MCF 10A (cell line): ENCODE results near the gene H2BK1. TPM values are rescaled to one million over a fixed set of nuclear protein-coding genes. Genes with fewer than 3 reads are reported as not detected.

ENCODE experiments used
- BruUV-seq: library from RNA; stranded (reverse); fragments of 400-500 nt; replicated peaks from 2 replicates; lab custom pipeline; 2021; lab: Mats Ljungman, UMichigan
- CTCF ChIA-PET: fragments of 300-600 bp; sonication (Branson Sonifier 250); formaldehyde crosslinking; extraction: SDS; loops from one replicate; lab custom pipeline; 2021; ENCODE audit warnings: antibody characterized with exemption, inconsistent platforms; lab: Yijun Ruan, JAX
- POLR2A ChIA-PET: fragments of 300-600, 350-650 bp; sonication (Branson Sonifier 250); formaldehyde crosslinking; extraction: SDS; loops from one replicate; lab custom pipeline; 2020; ENCODE audit warnings: antibody characterized with exemption, inconsistent platforms; lab: Yijun Ruan, JAX
- DNase-seq: peaks from one replicate; pipeline ENCODE4 v3.0.0-alpha.2; 2018; ENCODE audit not compliant: unreplicated experiment
- H3K27ac Mint-ChIP-seq: one replicate; pipeline ENCODE4 v1.8.0; 2022; ENCODE audit warnings: mild to moderate bottlenecking, low read depth, mixed read lengths; ENCODE audit not compliant: unreplicated experiment
- H3K27me3 Mint-ChIP-seq: one replicate; pipeline ENCODE4 v1.8.0; 2022; ENCODE audit warnings: mixed read lengths; ENCODE audit not compliant: insufficient read depth, unreplicated experiment
- H3K36me3 Mint-ChIP-seq: one replicate; pipeline ENCODE4 v1.8.0; 2022; ENCODE audit warnings: mild to moderate bottlenecking, moderate library complexity, mixed read lengths; ENCODE audit not compliant: insufficient read depth, unreplicated experiment
- H3K4me1 Mint-ChIP-seq: one replicate; pipeline ENCODE4 v1.8.0; 2022; ENCODE audit warnings: mixed read lengths; ENCODE audit not compliant: insufficient read depth, unreplicated experiment
- H3K4me3 Mint-ChIP-seq: one replicate; pipeline ENCODE4 v1.8.0; 2022; ENCODE audit warnings: mild to moderate bottlenecking, moderate library complexity, mixed read lengths; ENCODE audit not compliant: unreplicated experiment
- H3K9me3 Mint-ChIP-seq: one replicate; pipeline ENCODE4 v1.8.0; 2022; ENCODE audit warnings: mixed read lengths; ENCODE audit not compliant: unreplicated experiment
- intact Hi-C: fragments of 100-400 bp; cut with micrococcal nuclease; formaldehyde crosslinking; loops from 2 replicates; pipeline ENCODE4 v1.14.1; 2022
- total RNA-seq: library from RNA; stranded (reverse); gene quantifications from 2 replicates; pipeline ENCODE4 v1.2.3, GENCODE V29; 2022
- TF ChIP-seq, protein P1 (sequence below): fragments of 200-600 bp; IDR thresholded peaks from one replicate; pipeline ENCODE4 v1.8.0; 2022; ENCODE audit warnings: antibody characterized with exemption, mild to moderate bottlenecking; ENCODE audit not compliant: unreplicated experiment

Gene H2BK1
- total RNA-seq, 1 experiment from 2014 or later: not detected

DNA sequence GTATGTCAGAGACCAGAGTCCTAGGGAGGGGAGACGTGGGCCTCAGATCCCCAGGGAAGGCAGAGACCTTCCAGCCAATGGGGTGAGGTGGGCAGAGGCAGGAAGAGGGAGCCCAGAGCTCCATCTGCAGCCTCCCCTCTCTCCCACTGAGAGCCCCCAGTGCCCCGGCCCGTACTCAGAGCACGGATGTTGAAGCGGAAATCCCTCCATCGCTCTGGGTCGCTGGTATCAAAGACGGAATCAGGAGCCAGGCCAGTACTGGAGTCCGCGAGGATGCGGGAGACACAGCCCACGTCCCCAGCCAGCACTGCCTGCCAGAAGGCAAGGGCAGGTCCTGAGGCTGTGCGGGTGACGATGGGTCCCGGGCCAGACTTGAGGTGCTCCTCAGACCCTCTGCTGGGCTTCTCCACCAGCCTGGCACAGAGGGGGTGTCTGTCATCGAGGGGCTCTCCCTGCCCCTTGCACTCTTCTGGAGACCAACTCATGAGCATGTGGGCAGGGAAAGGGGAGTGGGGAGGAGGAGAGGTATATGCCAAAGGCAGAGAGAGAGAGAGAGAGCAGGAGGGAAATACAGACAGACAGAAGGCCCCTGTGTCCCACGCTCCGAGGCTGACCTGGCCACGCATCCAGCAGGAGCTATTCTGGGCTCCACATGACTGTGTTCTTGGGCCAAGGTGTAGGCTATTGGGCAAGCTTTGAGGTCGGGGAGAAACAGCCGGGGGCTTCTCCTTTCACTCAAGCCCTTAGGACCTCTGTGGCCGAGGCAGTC, 23.5 kb downstream of the H2BK1 start, which contains the start of gene ASB10:
ASB10 (minus strand) TSS at position 611 of the 769 bp plus-strand sequence; CDS start at position 491, 120 bp downstream.
- H3K27me3 Mint-ChIP-seq: peaks cover 50% of the 10 kb centered on the region
- no peak within 1 kb of the TSS for H3K4me3 Mint-ChIP-seq
- CTCF ChIA-PET: interaction anchor here (1.4 kb wide), 1 partner anchor 13 kb away, joined by 4 read pairs; no protein-coding TSS in a partner anchor
- BruUV-seq: no TSS peak
- no peak for DNase-seq
- POLR2A ChIA-PET: interaction anchor here (0.7 kb wide), 1 partner anchor 27 kb away, joined by 3 read pairs; no protein-coding TSS in a partner anchor
- no peaks in the 10 kb centered on the region for H3K9me3 Mint-ChIP-seq
- TF ChIP-seq, protein P1, sequence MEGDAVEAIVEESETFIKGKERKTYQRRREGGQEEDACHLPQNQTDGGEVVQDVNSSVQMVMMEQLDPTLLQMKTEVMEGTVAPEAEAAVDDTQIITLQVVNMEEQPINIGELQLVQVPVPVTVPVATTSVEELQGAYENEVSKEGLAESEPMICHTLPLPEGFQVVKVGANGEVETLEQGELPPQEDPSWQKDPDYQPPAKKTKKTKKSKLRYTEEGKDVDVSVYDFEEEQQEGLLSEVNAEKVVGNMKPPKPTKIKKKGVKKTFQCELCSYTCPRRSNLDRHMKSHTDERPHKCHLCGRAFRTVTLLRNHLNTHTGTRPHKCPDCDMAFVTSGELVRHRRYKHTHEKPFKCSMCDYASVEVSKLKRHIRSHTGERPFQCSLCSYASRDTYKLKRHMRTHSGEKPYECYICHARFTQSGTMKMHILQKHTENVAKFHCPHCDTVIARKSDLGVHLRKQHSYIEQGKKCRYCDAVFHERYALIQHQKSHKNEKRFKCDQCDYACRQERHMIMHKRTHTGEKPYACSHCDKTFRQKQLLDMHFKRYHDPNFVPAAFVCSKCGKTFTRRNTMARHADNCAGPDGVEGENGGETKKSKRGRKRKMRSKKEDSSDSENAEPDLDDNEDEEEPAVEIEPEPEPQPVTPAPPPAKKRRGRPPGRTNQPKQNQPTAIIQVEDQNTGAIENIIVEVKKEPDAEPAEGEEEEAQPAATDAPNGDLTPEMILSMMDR: no peak
- H3K36me3 Mint-ChIP-seq: peaks cover 6% of the 10 kb centered on the region
- no peak within 1 kb of the TSS for H3K27ac Mint-ChIP-seq
- no peaks in the 10 kb centered on the region for H3K4me1 Mint-ChIP-seq
- intact Hi-C loops: no loop called here

DNA sequence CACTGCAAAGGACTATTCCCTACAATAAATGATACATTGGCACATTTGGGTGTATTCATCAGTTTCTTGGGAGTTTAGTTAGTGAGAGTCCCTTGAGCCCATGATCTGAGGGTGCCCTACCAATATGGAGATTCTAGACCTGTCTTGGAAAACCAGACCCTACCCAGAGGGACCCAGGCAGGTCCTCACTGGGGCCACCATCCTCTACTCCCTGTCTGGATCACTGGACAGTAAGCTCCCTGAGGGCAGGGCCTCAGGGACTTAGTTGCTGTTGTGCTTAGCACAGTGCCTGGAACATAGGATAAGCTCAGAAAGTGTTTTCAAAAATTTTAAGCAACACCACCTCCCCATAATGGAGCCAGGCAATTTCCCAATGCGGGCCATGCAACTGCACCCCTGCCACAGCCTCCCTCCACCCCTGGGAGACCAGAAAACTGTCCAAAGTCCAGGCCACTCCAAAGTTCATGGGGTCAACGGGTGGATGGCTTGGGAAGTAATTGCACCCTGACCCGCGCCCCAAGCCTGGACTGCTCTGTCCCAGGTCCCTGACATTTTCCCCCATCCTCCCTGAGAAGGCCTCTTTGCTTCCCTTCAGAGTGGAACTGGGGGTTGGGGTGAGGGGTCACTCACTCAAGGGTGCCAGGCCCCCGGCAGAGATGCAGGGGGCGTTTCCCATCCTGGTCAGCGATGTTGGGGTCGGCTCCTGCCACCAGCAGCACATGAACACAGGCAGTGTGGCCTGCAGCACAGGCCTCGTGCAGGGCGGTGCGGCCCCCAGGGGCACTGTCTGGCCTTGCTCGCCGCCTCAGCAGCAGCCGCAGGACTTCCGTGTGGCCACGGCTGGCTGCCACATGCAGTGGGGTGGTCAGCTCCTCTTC, 24.3 kb downstream of the H2BK1 start:
- POLR2A ChIA-PET: no interaction called here
- TF ChIP-seq, protein P1: no peak
- CTCF ChIA-PET: interaction anchor here (0.5 kb wide), 2 partner anchors 129 to 617 kb away, joined by 3 to 4 read pairs; no protein-coding TSS in a partner anchor
- intact Hi-C loops: no loop called here
- H3K27me3 Mint-ChIP-seq: peaks cover 48% of the 10 kb centered on the region
- no peak for DNase-seq
- no peak overlapping the region for H3K27ac Mint-ChIP-seq
- H3K9me3 Mint-ChIP-seq: no peaks in the 10 kb centered on the region
- BruUV-seq: no TSS peak
- H3K4me1 Mint-ChIP-seq: no peaks in the 10 kb centered on the region
- H3K36me3 Mint-ChIP-seq: peaks cover 6% of the 10 kb centered on the region
- H3K4me3 Mint-ChIP-seq: no peak overlapping the region

DNA sequence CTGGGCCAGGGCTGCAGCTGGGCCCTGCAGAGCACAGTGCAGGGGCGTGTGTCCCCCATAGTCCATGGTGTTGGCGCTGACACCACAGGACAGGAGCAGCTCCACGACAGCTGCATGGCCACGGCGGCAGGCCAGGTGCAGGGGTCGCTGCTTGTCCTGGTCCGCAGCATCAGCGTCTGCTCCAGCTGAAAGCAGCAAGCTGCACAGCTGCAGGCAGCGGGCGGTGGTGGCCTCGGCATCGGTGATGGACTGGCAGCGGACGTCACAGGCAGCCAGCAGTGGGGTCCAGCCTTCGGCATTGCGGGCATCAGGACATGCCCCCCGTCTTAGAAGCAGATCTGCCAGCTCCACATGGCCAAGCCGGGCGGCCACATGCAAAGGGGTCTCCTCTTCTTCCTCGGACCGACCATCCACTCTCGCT, 29.3 kb downstream of the H2BK1 start:
- Mint-ChIP-seq H3K27ac (no peak overlapping the region), H3K27me3 (peaks cover 60% of the 10 kb centered on the region), H3K9me3 (no peaks in the 10 kb centered on the region), H3K4me1 (no peaks in the 10 kb centered on the region), H3K36me3 (no peaks in the 10 kb centered on the region), H3K4me3 (no peak overlapping the region)
- intact Hi-C loops: no loop called here
- TF ChIP-seq, protein P1: no peak
- no peak for DNase-seq
- ChIA-PET CTCF (interaction anchor here (0.6 to 0.9 kb wide), 2 partner anchors 9 to 409 kb away, joined by 3 read pairs; no protein-coding TSS in a partner anchor), POLR2A (no interaction called here)
- no TSS peak for BruUV-seq
